IMR-90 (cell line): ENCODE measurements around the gene PPP6R3. TPM values are rescaled to one million over a fixed set of nuclear protein-coding genes. Genes with fewer than 3 reads are reported as not detected.

ENCODE experiments used
- ATAC-seq: fragments of 200-7000 bp; cut with Tn5 transposase; 2 replicates; pipeline ENCODE4 v1.9.1; 2020; ENCODE audit warnings: low read depth, mild to moderate bottlenecking, moderate library complexity
- BruUV-seq: library from RNA; stranded (reverse); fragments of 400-500 nt; replicated peaks from 2 replicates; lab custom pipeline; 2021; lab: Mats Ljungman, UMichigan
- CTCF ChIA-PET: fragments of 300-600 bp; formaldehyde crosslinking; extraction: SDS; loops from one replicate; lab custom pipeline; 2021; ENCODE audit warnings: antibody characterized with exemption; lab: Yijun Ruan, JAX
- POLR2A ChIA-PET: fragments of 300-600 bp; sonication (Branson Sonifier 250); formaldehyde crosslinking; loops from one replicate; lab custom pipeline; 2022; ENCODE audit warnings: antibody characterized with exemption; ENCODE audit not compliant: unreplicated experiment; lab: Charles Lee
- DNase-seq: peaks from one replicate; pipeline ENCODE4 v3.0.0; 2013
- H2AFZ ChIP-seq: replicated peaks from 2 replicates; pipeline ENCODE3; 2013; ENCODE audit warnings: low read length, mild to moderate bottlenecking; ENCODE audit not compliant: poor library complexity
- H2AK5ac ChIP-seq: 2 replicates; pipeline ENCODE4 v1.6.1; 2013; ENCODE audit warnings: low read depth, low read length, inconsistent platforms
- H2AK9ac ChIP-seq: replicated peaks from 2 replicates; pipeline ENCODE3; 2013; ENCODE audit warnings: mild to moderate bottlenecking, low read depth, low read length, moderate library complexity; ENCODE audit not compliant: poor library complexity
- H2BK120ac ChIP-seq: 2 replicates; pipeline ENCODE4 v1.6.1; 2013; ENCODE audit warnings: low read depth, low read length, inconsistent platforms
- H2BK15ac ChIP-seq: 3 replicates; pipeline ENCODE4 v1.6.1; 2013; ENCODE audit warnings: low read depth, low read length, inconsistent platforms
- H2BK20ac ChIP-seq: 2 replicates; pipeline ENCODE4 v1.6.1; 2013; ENCODE audit warnings: low read depth, mild to moderate bottlenecking, inconsistent platforms, low read length, moderate library complexity
- H2BK5ac ChIP-seq: 2 replicates; pipeline ENCODE4 v1.6.1; 2013; ENCODE audit warnings: mild to moderate bottlenecking, low read depth, low read length, inconsistent platforms; ENCODE audit not compliant: poor library complexity, severe bottlenecking
- H3K14ac ChIP-seq: replicated peaks from 2 replicates; pipeline ENCODE4 v1.6.1; 2013; ENCODE audit warnings: low read depth, low read length, inconsistent platforms
- H3K18ac ChIP-seq: 2 replicates; pipeline ENCODE4 v1.6.1; 2013; ENCODE audit warnings: low read depth, low read length, control low read depth
- H3K23ac ChIP-seq: 2 replicates; pipeline ENCODE4 v1.6.1; 2013; ENCODE audit warnings: low read depth, low read length, inconsistent platforms
- H3K27ac ChIP-seq: 2 replicates; pipeline ENCODE4 v1.5.1; 2013; ENCODE audit warnings: mild to moderate bottlenecking, control low read depth, low read length; ENCODE audit not compliant: insufficient read depth
- H3K27me3 ChIP-seq: 2 replicates; pipeline ENCODE4 v1.6.1; 2013; ENCODE audit warnings: low read length; ENCODE audit not compliant: control insufficient read depth, insufficient read depth
- H3K36me3 ChIP-seq: 2 replicates; pipeline ENCODE4 v1.6.1; 2013; ENCODE audit warnings: low read length, mixed read lengths; ENCODE audit not compliant: control insufficient read depth, insufficient read depth
- H3K4ac ChIP-seq: 2 replicates; pipeline ENCODE4 v1.6.1; 2013; ENCODE audit warnings: low read depth, low read length, inconsistent platforms
- H3K4me1 ChIP-seq: 2 replicates; pipeline ENCODE4 v1.6.1; 2013; ENCODE audit warnings: low read length, mixed read lengths; ENCODE audit not compliant: control insufficient read depth, insufficient read depth
- H3K4me2 ChIP-seq: 2 replicates; pipeline ENCODE4 v1.6.1; 2013; ENCODE audit warnings: low read depth, mild to moderate bottlenecking, control low read depth, low read length, moderate library complexity
- H3K4me3 ChIP-seq: 2 replicates; pipeline ENCODE4 v1.5.1; 2013; ENCODE audit warnings: low read depth, mild to moderate bottlenecking, control low read depth, low read length, moderate library complexity; ENCODE audit not compliant: insufficient read depth
- H3K56ac ChIP-seq: 2 replicates; pipeline ENCODE4 v1.6.1; 2013; ENCODE audit warnings: low read length, inconsistent platforms; ENCODE audit not compliant: insufficient read depth; ENCODE audit errors: extremely low read depth
- H3K79me1 ChIP-seq, 2 experiments: 2 replicates each; pipeline ENCODE4 v1.6.1; 2013; ENCODE audit warnings: low read length in 2 of 2, inconsistent platforms in 1 of 2, low read depth in 1 of 2
- H3K9ac ChIP-seq: 2 replicates; pipeline ENCODE4 v1.6.1; 2013; ENCODE audit warnings: low read depth, low read length, control low read depth
- H3K9me1 ChIP-seq: 2 replicates; pipeline ENCODE4 v1.6.1; 2013; ENCODE audit warnings: low read length, inconsistent platforms; ENCODE audit not compliant: insufficient read depth
- H3K9me3 ChIP-seq: 2 replicates; pipeline ENCODE4 v1.6.1; 2013; ENCODE audit warnings: low read length; ENCODE audit not compliant: control insufficient read depth, insufficient read depth
- H4K20me1 ChIP-seq: 2 replicates; pipeline ENCODE4 v1.6.1; 2013; ENCODE audit warnings: low read length, inconsistent platforms; ENCODE audit not compliant: insufficient read depth
- H4K5ac ChIP-seq: 2 replicates; pipeline ENCODE4 v1.6.1; 2013; ENCODE audit warnings: mild to moderate bottlenecking, low read depth, low read length, control low read depth
- H4K8ac ChIP-seq, 2 experiments: 2 replicates each; pipeline ENCODE4 v1.6.1; 2013; ENCODE audit warnings: low read depth in 2 of 2, low read length in 2 of 2, control low read depth in 1 of 2, inconsistent platforms in 1 of 2
- H4K91ac ChIP-seq: 2 replicates; pipeline ENCODE4 v1.6.1; 2013; ENCODE audit warnings: low read depth, low read length, inconsistent platforms; ENCODE audit not compliant: insufficient read depth
- FOS ChIP-seq: fragments of 150-350 bp; IDR thresholded peaks from 2 replicates; pipeline ENCODE4 v1.6.1; 2016; ENCODE audit warnings: low read depth, low read length
- WGBS, 2 experiments: methylation state at CpG; one replicate each; pipeline versions ENCODE4 v1.1.5 to v1.1.7; 2013; ENCODE audit warnings: missing lambda C conversion rate in 2 of 2; ENCODE audit not compliant: insufficient read length in 1 of 2; ENCODE audit errors: extremely low coverage in 2 of 2; 5-methylcytosine and 5-hydroxymethylcytosine counted together
- dilution Hi-C: fragments of 300-500 bp; cut with HindIII; formaldehyde crosslinking; loops from one replicate; pipeline ENCODE4 v1.14.3; 2018; ENCODE audit warnings: low sequenced_read_pairs; ENCODE audit not compliant: unreplicated experiment
- in situ Hi-C: fragments of 300-500 bp; cut with MboI; formaldehyde crosslinking; loops from 3 replicates; pipeline ENCODE4 v1.14.3; 2019; ENCODE audit warnings: low sequenced_read_pairs, inconsistent platforms, mixed read lengths
- intact Hi-C: fragments of 100-400 bp; cut with micrococcal nuclease; formaldehyde crosslinking; loops from 2 replicates; pipeline ENCODE4 v1.10.0; 2022
- polyA plus RNA-seq, 3 experiments: library from polyadenylated mRNA; depleted of rRNA; stranded (reverse); fragments of >200 nt; gene quantifications; 2 replicates each; pipeline ENCODE4 v1.2.3, GENCODE V29; 2012; ENCODE audit warnings: low replicate concordance in 1 of 3
- total RNA-seq: library from RNA; depleted of rRNA; stranded (reverse); fragments of >200 nt; gene quantifications from 2 replicates; pipeline ENCODE4 v1.2.3, GENCODE V29; 2012
- TF ChIP-seq, protein P1 (sequence below): fragments of 150-350 bp; IDR thresholded peaks from 2 replicates; pipeline ENCODE4 v1.6.1; 2016; ENCODE audit warnings: low read depth, mild to moderate bottlenecking, low read length, moderate library complexity, borderline replicate concordance

PPP6R3 gene
- total and polyA plus RNA-seq, 2 of the 4 experiments (the other 2 are of a cell fraction), result 29.0 to 123 TPM

DNA sequence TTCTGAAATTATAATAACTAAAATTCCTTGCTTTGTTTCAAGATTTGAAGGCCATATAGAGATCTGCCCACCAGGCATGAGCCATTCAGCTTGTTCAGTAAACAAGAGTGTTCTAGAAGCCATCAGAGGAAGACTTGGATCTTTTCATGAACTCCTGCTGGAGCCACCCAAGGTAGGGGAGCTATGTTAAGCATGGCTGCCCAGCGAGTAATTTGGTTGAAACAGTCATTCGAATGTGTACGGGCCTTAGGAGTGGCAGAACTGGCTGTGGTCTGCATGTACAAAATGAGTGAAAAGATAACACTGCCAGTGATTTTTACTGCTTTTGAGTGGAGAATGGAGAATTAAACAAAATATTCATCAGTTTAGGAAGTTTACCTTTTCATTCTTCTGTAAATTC, 103.7 kb downstream of the PPP6R3 start:
- Histone ChIP-seq H3K79me1 (peaks cover 31 to 50% of the 10 kb centered on the region in 2 experiments), H2BK120ac (no peak overlapping the region), H3K14ac (no peak overlapping the region), H2AFZ (no peak overlapping the region), H2BK20ac (no peak overlapping the region), H3K36me3 (peaks cover 35% of the 10 kb centered on the region), H4K8ac (no peak overlapping the region), H3K27me3 (no peaks in the 10 kb centered on the region), H3K4me3 (no peak overlapping the region), H3K4me2 (no peak overlapping the region), H3K27ac (no peak overlapping the region), H3K4me1 (no peaks in the 10 kb centered on the region), H2AK5ac (no peak overlapping the region), H4K20me1 (peaks cover 4% of the 10 kb centered on the region; the same call in 1 of the 2 replicates), H4K5ac (no peak overlapping the region), H3K23ac (no peak overlapping the region), H4K91ac (no peak overlapping the region), H2AK9ac (no peak overlapping the region), H3K18ac (no peak overlapping the region), H2BK15ac (no peak overlapping the region), H3K9me1 (peaks cover 3% of the 10 kb centered on the region; the same call in 1 of the 2 replicates), H3K4ac (no peak overlapping the region), H3K9me3 (no peaks in the 10 kb centered on the region), H2BK5ac (no peak overlapping the region), H3K56ac (no peak overlapping the region), H3K9ac (no peak overlapping the region)
- CTCF ChIA-PET, result no interaction called here
- in situ Hi-C loops, result no loop called here
- 100% methylated on average over 3 of the region's 3 CpGs; no CpG with 5 or more reads in 1 of the 2 experiments for WGBS, 2 experiments
- DNase-seq (no peak), ATAC-seq (no peak)
- intact Hi-C loops, result no loop called here
- BruUV-seq, result no TSS peak
- TF ChIP-seq FOS, result no peak
- TF ChIP-seq, protein P1, sequence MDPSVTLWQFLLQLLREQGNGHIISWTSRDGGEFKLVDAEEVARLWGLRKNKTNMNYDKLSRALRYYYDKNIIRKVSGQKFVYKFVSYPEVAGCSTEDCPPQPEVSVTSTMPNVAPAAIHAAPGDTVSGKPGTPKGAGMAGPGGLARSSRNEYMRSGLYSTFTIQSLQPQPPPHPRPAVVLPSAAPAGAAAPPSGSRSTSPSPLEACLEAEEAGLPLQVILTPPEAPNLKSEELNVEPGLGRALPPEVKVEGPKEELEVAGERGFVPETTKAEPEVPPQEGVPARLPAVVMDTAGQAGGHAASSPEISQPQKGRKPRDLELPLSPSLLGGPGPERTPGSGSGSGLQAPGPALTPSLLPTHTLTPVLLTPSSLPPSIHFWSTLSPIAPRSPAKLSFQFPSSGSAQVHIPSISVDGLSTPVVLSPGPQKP, result no peak
- POLR2A ChIA-PET, result no interaction called here
- dilution Hi-C loops, result no loop called here
